ENCODE results near the gene TOLLIP. TPM values are rescaled to one million over a fixed set of nuclear protein-coding genes. Genes with fewer than 3 reads are reported as not detected.

TOLLIP gene
- total RNA-seq, 2 experiments from 2014 or later, result 29.6 to 45.8 TPM

- H3K4me1 Mint-ChIP-seq, result no peaks in the 10 kb centered on the region
- H3K4me3 Mint-ChIP-seq, result no peak overlapping the region
- no peak overlapping the region for H3K27ac Mint-ChIP-seq
- no peaks in the 10 kb centered on the region for H3K27me3 Mint-ChIP-seq
- intact Hi-C loops (cut with DNase I, micrococcal nuclease), result no loop called here
- ChIA-PET CTCF (no interaction called here), POLR2A (no interaction called here)
- H3K9me3 Mint-ChIP-seq (ENCODE audit: low read depth), result no peaks in the 10 kb centered on the region
- ATAC-seq (no peak), DNase-seq (no peak)
- no peaks in the 10 kb centered on the region for H3K36me3 Mint-ChIP-seq (ENCODE audit: low read depth)
These were observed 81.8 kb downstream of the TOLLIP start for GRCh38 chr11:1227551-1228100.

DNA sequence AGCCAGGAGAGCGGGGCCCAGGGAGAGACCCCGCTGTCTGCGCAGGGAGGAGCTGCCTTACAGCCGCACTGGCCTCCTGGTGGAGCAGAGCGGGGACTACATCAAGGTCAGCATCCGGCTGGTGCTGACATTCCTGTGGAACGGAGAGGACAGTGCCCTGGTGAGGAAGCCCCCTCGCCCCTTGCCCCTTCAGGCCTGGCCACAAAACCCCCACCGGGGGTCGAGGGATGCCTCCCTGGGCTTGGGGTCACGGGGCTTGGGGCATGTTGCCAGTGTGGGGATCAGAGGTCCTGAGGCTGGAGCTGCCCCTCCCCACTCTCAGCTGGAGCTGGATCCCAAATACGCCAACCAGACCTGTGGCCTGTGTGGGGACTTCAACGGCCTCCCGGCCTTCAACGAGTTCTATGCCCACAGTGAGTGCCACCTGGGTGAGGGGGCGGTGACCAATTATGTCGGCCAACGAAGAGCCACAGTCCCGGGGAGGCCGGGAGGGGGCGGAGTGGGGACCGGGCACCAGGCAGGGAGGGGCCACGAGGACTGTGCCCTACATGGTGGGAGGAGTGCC, 82.4 kb downstream of the TOLLIP start:
- intact Hi-C loops (cut with DNase I, micrococcal nuclease), result no loop called here
- Mint-ChIP-seq H3K27me3 (no peaks in the 10 kb centered on the region), H3K27ac (no peak overlapping the region), H3K36me3 (ENCODE audit: low read depth) (no peaks in the 10 kb centered on the region), H3K4me1 (no peaks in the 10 kb centered on the region), H3K9me3 (ENCODE audit: low read depth) (no peaks in the 10 kb centered on the region), H3K4me3 (no peak overlapping the region)
- ChIA-PET CTCF (no interaction called here), POLR2A (no interaction called here)
- no peak for DNase-seq
- no peak for ATAC-seq

- Mint-ChIP-seq H3K36me3 (ENCODE audit: low read depth) (no peaks in the 10 kb centered on the region), H3K9me3 (ENCODE audit: low read depth) (no peaks in the 10 kb centered on the region), H3K27me3 (no peaks in the 10 kb centered on the region), H3K4me1 (no peaks in the 10 kb centered on the region), H3K4me3 (no peak overlapping the region), H3K27ac (no peak overlapping the region)
- POLR2A ChIA-PET, result no interaction called here
- intact Hi-C loops (cut with DNase I, micrococcal nuclease), result no loop called here
- CTCF ChIA-PET, result no interaction called here
- ATAC-seq (no peak), DNase-seq (peak; percentile 28)
These were observed 83.0 kb downstream of the TOLLIP start for GRCh38 chr11:1226226-1226985.

- no peak overlapping the region for H3K4me3 Mint-ChIP-seq
- no peak overlapping the region for H3K27ac Mint-ChIP-seq
- DNase-seq (peak; percentile 3), ATAC-seq (no peak)
- no peaks in the 10 kb centered on the region for H3K27me3 Mint-ChIP-seq
- CTCF ChIA-PET, result interaction anchor here (0.5 to 1.1 kb wide), 2 partner anchors 13 to 349 kb away, joined by 3 read pairs; no protein-coding TSS in a partner anchor
- no peaks in the 10 kb centered on the region for H3K36me3 Mint-ChIP-seq (ENCODE audit: low read depth)
- no peaks in the 10 kb centered on the region for H3K9me3 Mint-ChIP-seq (ENCODE audit: low read depth)
- intact Hi-C loops (cut with DNase I, micrococcal nuclease), result no loop called here
- POLR2A ChIA-PET, result no interaction called here
- H3K4me1 Mint-ChIP-seq, result no peaks in the 10 kb centered on the region
These were observed 83.8 kb downstream of the TOLLIP start for GRCh38 chr11:1225386-1226225.

GRCh38 chr11:1224491-1225385, 84.7 kb downstream of the TOLLIP start:
- ATAC-seq, result no peak
- DNase-seq, result peak; percentile 4
- H3K27ac Mint-ChIP-seq, result no peak overlapping the region
- CTCF ChIA-PET, result interaction anchor here (0.5 to 1.1 kb wide), 3 partner anchors 14 to 350 kb away, joined by 3 read pairs; no protein-coding TSS in a partner anchor
- no peaks in the 10 kb centered on the region for H3K36me3 Mint-ChIP-seq (ENCODE audit: low read depth)
- H3K4me1 Mint-ChIP-seq, result no peaks in the 10 kb centered on the region
- no peaks in the 10 kb centered on the region for H3K9me3 Mint-ChIP-seq (ENCODE audit: low read depth)
- intact Hi-C loops (cut with DNase I, micrococcal nuclease), result no loop called here
- POLR2A ChIA-PET, result no interaction called here
- no peaks in the 10 kb centered on the region for H3K27me3 Mint-ChIP-seq
- H3K4me3 Mint-ChIP-seq, result no peak overlapping the region

Small RNA genes within 50 kb of the gene (microRNA-seq; reads per million reads assigned to microRNA genes)
- gene MIR6744 (ENCODE audit: borderline replicate concordance), result not detected

Other genes starting within 250 kb of the TOLLIP start
- not detected for gene MUC2, start 234.8 kb downstream of the TOLLIP start, total RNA-seq
- not detected for gene MUC5AC, start 151.7 kb downstream of the TOLLIP start, total RNA-seq
- not detected for gene MUC5B, start 86.6 kb downstream of the TOLLIP start, total RNA-seq
- 1 to 10 TPM in 1 of 2 experiments, under 1 TPM in 1; 0.96 to 1.2 TPM for gene BRSK2, start 80.3 kb upstream of the TOLLIP start, total RNA-seq
- gene MOB2, start 177.1 kb upstream of the TOLLIP start, total RNA-seq, result 10 to 100 TPM; 15.3 TPM